ENCODE data around the gene MFNG. TPM values are rescaled to one million over a fixed set of nuclear protein-coding genes. Genes with fewer than 3 reads are reported as not detected.

The MFNG gene
- total RNA-seq, 2 donors from 2014 or later: 4.4 to 7.3 TPM

DNA sequence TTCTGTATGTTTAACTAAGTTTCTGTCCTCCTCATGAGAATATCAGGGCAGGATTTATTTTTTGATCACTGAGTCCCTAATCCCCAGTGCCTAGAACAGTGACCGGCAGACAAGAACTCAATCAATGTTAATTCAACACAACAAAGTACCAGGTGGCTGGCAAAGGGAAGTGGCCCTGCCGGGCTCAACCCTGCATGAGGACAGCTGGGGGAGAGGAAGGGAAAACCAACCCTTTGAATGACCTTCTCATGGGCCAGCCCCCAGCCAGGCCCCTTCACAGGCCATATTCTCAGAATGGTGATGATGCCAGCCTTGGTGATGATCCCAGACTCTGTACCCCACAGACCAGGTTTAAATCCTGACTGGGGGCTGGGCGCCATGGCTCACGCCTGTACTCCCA is 1.4 kb upstream of the MFNG start:
- 82% methylated on average over 4 of the region's 4 CpGs for WGBS
- intact Hi-C loops (cut with DNase I): no loop called here
- no peak overlapping the region for H3K27ac ChIP-seq
- H3K4me1 ChIP-seq (replicated peaks): peaks cover 3% of the 10 kb centered on the region
- no peaks in the 10 kb centered on the region for H3K36me3 ChIP-seq
- no peaks in the 10 kb centered on the region for H3K9me3 ChIP-seq
- no peak overlapping the region for H3K4me3 ChIP-seq
- no peak for TF ChIP-seq POLR2AphosphoS5 (IDR thresholded peaks at IDR 0.05)
- no peak for TF ChIP-seq POLR2A (IDR thresholded peaks at IDR 0.05)
- no peak for TF ChIP-seq CTCF (IDR thresholded peaks at IDR 0.05)
- H3K27me3 ChIP-seq (replicated peaks; ENCODE audit: insufficient read depth): no peaks in the 10 kb centered on the region
- no peak for DNase-seq (ENCODE audit: low spot score)

GRCh38 chr22:37487129-37487528 is 945 bp upstream of the MFNG start:
- Histone ChIP-seq H3K9me3 (no peaks in the 10 kb centered on the region), H3K4me3 (no peak overlapping the region), H3K4me1 (replicated peaks) (peaks cover 3% of the 10 kb centered on the region), H3K27me3 (replicated peaks; ENCODE audit: insufficient read depth) (no peaks in the 10 kb centered on the region), H3K36me3 (no peaks in the 10 kb centered on the region), H3K27ac (no peak overlapping the region)
- intact Hi-C loops (cut with DNase I): no loop called here
- DNase-seq (ENCODE audit: low spot score): no peak
- 82% methylated on average over 10 of the region's 10 CpGs for WGBS
- TF ChIP-seq POLR2A (IDR thresholded peaks at IDR 0.05) (no peak), POLR2AphosphoS5 (IDR thresholded peaks at IDR 0.05) (no peak), CTCF (IDR thresholded peaks at IDR 0.05) (no peak)

GRCh38 chr22:37485395-37486223 is 575 bp downstream of the MFNG start:
- no peaks in the 10 kb centered on the region for H3K9me3 ChIP-seq

GRCh38 chr22:37484480-37485394 is 1.4 kb downstream of the MFNG start:
- Histone ChIP-seq H3K9me3 (no peaks in the 10 kb centered on the region), H3K27ac (peak overlapping the region; percentile 21 to 37), H3K4me1 (replicated peaks) (peaks cover 3% of the 10 kb centered on the region), H3K4me3 (peak overlapping the region; percentile 15 to 19), H3K36me3 (no peaks in the 10 kb centered on the region), H3K27me3 (replicated peaks; ENCODE audit: insufficient read depth) (no peaks in the 10 kb centered on the region)
- DNase-seq (ENCODE audit: low spot score): peak; percentile 21
- intact Hi-C loops (cut with DNase I): no loop called here
- 79% methylated on average over 39 of the region's 39 CpGs for WGBS
- peak; percentile 11 for TF ChIP-seq POLR2AphosphoS5 (IDR thresholded peaks at IDR 0.05)
- TF ChIP-seq CTCF (IDR thresholded peaks at IDR 0.05): no peak

More at GRCh38 chr22:37485395-37486223, 575 bp downstream of the MFNG start:
- intact Hi-C loops (cut with DNase I): no loop called here
- Histone ChIP-seq H3K4me1 (replicated peaks) (peaks cover 3% of the 10 kb centered on the region), H3K27ac (peak overlapping the region; percentile 21 to 37), H3K27me3 (replicated peaks; ENCODE audit: insufficient read depth) (no peaks in the 10 kb centered on the region), H3K36me3 (no peaks in the 10 kb centered on the region), H3K4me3 (peak overlapping the region; percentile 15 to 19)
- 75% methylated on average over 26 of the region's 26 CpGs for WGBS
- DNase-seq (ENCODE audit: low spot score): no peak
- no peak for TF ChIP-seq POLR2AphosphoS5 (IDR thresholded peaks at IDR 0.05)
- TF ChIP-seq POLR2A (IDR thresholded peaks at IDR 0.05): no peak

- DNase-seq (ENCODE audit: low spot score): no peak
- WGBS: 76% methylated on average over 13 of the region's 13 CpGs
- no peak overlapping the region for H3K27ac ChIP-seq
- H3K4me1 ChIP-seq (replicated peaks): peaks cover 3% of the 10 kb centered on the region
- TF ChIP-seq POLR2A (IDR thresholded peaks at IDR 0.05) (no peak), CTCF (IDR thresholded peaks at IDR 0.05) (no peak), POLR2AphosphoS5 (IDR thresholded peaks at IDR 0.05) (no peak)
- no peaks in the 10 kb centered on the region for H3K9me3 ChIP-seq
- intact Hi-C loops (cut with DNase I): no loop called here
- no peaks in the 10 kb centered on the region for H3K27me3 ChIP-seq (replicated peaks; ENCODE audit: insufficient read depth)
- no peaks in the 10 kb centered on the region for H3K36me3 ChIP-seq
- H3K4me3 ChIP-seq: no peak overlapping the region
Measured at GRCh38 chr22:37483050-37483449, 3.1 kb downstream of the MFNG start.

Measured in prostate gland (tissue), 2 donors.